ENCODE results near the gene TTC4.

The TTC4 gene

GRCh38 chr1:54777011-54777410 is 61.4 kb downstream of the TTC4 start:
- no peak overlapping the region for H3K4me3 ChIP-seq (ENCODE audit: low read length)
- peaks cover 6% of the 10 kb centered on the region for H3K27me3 ChIP-seq (ENCODE audit: control insufficient read depth, insufficient read depth, low read length)
- no peaks in the 10 kb centered on the region for H3K36me3 ChIP-seq (ENCODE audit: control insufficient read depth, insufficient read depth, low read length)
- H3K4me1 ChIP-seq (ENCODE audit: control insufficient read depth, insufficient read depth, low read length): peaks cover 15% of the 10 kb centered on the region
- H3K9me3 ChIP-seq (ENCODE audit: control insufficient read depth, low read length): no peaks in the 10 kb centered on the region
- no peak overlapping the region for H3K9ac ChIP-seq (ENCODE audit: low read length)

- H3K9ac ChIP-seq (ENCODE audit: low read length): no peak overlapping the region
- no peaks in the 10 kb centered on the region for H3K9me3 ChIP-seq (ENCODE audit: control insufficient read depth, low read length)
- H3K4me3 ChIP-seq (ENCODE audit: low read length): no peak overlapping the region
- H3K4me1 ChIP-seq (ENCODE audit: control insufficient read depth, insufficient read depth, low read length): peaks cover 19% of the 10 kb centered on the region
- H3K36me3 ChIP-seq (ENCODE audit: control insufficient read depth, insufficient read depth, low read length): no peaks in the 10 kb centered on the region
- peaks cover 6% of the 10 kb centered on the region for H3K27me3 ChIP-seq (ENCODE audit: control insufficient read depth, insufficient read depth, low read length)
Observed at GRCh38 chr1:54777431-54777830, 61.8 kb downstream of the TTC4 start.

DNA sequence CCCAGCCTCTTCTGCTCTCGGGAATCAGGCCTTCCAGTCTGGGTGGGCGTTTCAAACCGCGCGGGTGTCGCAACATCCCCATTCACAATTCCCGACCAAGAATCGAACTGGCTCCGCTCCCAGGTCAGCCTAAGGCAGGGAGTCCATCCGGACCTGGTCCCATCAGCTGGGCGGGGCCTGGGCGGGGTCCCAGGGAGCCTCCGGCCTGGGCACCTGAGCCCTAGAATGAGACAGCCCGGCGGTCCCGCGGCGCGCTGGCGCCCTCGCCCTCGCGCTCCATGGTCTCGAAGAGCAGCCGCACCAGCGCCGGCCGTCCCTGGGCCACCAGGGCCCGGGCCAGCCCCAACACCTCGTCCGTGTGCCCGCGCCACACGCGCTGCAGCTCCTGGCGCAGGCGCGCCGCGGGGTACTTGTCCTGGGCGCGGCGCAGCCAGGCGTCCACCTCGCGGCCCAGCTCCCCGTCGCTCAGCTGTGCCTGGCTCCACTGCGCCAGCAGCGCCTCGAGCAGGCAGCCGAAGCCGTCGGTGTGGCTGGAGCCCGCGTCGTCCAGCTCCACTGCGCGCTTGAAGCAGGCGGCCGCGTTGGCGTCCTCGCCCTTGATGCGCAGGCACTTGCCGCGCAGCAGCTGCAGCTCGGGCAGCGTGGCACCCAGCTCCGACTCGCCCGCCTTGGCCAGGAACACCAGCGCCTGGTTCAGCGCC is 65.5 kb downstream of the TTC4 start:
- Histone ChIP-seq H3K4me3 (ENCODE audit: low read length) (no peak overlapping the region), H3K36me3 (ENCODE audit: control insufficient read depth, insufficient read depth, low read length) (no peaks in the 10 kb centered on the region), H3K9ac (ENCODE audit: low read length) (no peak overlapping the region), H3K27me3 (ENCODE audit: control insufficient read depth, insufficient read depth, low read length) (peaks cover 6% of the 10 kb centered on the region), H3K9me3 (ENCODE audit: control insufficient read depth, low read length) (no peaks in the 10 kb centered on the region), H3K4me1 (ENCODE audit: control insufficient read depth, insufficient read depth, low read length) (peaks cover 21% of the 10 kb centered on the region)

- Histone ChIP-seq H3K27me3 (ENCODE audit: control insufficient read depth, insufficient read depth, low read length) (peaks cover 6% of the 10 kb centered on the region), H3K4me3 (ENCODE audit: low read length) (no peak overlapping the region), H3K9ac (ENCODE audit: low read length) (no peak overlapping the region), H3K4me1 (ENCODE audit: control insufficient read depth, insufficient read depth, low read length) (peaks cover 21% of the 10 kb centered on the region), H3K9me3 (ENCODE audit: control insufficient read depth, low read length) (no peaks in the 10 kb centered on the region), H3K36me3 (ENCODE audit: control insufficient read depth, insufficient read depth, low read length) (peaks cover 8% of the 10 kb centered on the region)
Observed at GRCh38 chr1:54782156-54782555, 66.5 kb downstream of the TTC4 start.

DNA sequence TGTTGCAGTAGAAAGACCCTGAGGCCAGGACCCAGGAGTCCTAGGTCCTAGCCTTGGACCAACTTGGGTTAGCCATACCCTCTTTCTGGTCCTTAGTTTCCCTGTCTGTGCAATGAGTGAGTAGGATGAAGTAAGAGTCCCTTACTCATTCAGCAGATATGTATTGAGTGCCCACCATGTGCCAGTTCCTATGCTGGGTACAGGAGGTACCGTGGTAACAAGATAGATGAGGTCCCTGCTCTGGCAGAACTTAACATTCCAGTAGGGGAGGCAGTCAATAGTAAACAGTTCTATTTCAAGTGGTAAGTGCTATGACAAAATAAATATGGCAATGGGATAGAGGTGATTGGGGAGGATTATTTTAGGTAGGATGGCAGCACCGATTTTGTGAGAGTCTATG is 66.9 kb downstream of the TTC4 start:
- Histone ChIP-seq H3K36me3 (ENCODE audit: control insufficient read depth, insufficient read depth, low read length) (peaks cover 11% of the 10 kb centered on the region), H3K9ac (ENCODE audit: low read length) (no peak overlapping the region), H3K4me3 (ENCODE audit: low read length) (no peak overlapping the region), H3K27me3 (ENCODE audit: control insufficient read depth, insufficient read depth, low read length) (peaks cover 6% of the 10 kb centered on the region), H3K4me1 (ENCODE audit: control insufficient read depth, insufficient read depth, low read length) (peaks cover 21% of the 10 kb centered on the region), H3K9me3 (ENCODE audit: control insufficient read depth, low read length) (no peaks in the 10 kb centered on the region)

GRCh38 chr1:54784066-54784465 is 68.4 kb downstream of the TTC4 start:
- peaks cover 19% of the 10 kb centered on the region for H3K36me3 ChIP-seq (ENCODE audit: control insufficient read depth, insufficient read depth, low read length)
- H3K9me3 ChIP-seq (ENCODE audit: control insufficient read depth, low read length): no peaks in the 10 kb centered on the region
- no peak overlapping the region for H3K9ac ChIP-seq (ENCODE audit: low read length)
- H3K27me3 ChIP-seq (ENCODE audit: control insufficient read depth, insufficient read depth, low read length): peaks cover 6% of the 10 kb centered on the region
- peaks cover 21% of the 10 kb centered on the region for H3K4me1 ChIP-seq (ENCODE audit: control insufficient read depth, insufficient read depth, low read length)
- no peak overlapping the region for H3K4me3 ChIP-seq (ENCODE audit: low read length)

DNA sequence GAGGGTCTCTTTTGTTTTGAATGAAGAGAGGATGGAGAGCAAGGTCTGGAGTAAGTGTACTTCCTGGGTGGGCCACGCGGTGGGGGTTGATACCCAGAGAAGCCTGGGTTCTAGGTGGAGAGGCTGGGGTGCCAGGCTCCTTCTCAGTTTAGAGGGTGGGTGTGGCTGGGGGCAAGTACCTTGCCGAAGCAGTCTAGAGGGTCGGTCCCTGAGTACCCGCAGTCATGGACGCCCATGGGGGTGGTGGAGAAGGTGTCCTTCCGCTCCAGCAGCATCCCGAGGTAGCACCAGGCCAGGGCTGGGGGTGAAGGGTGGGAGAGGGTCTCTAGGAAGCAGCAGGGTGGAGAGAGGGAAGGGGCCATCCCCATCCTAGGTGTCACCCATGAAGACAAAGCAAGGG is 71.1 kb downstream of the TTC4 start:
- Histone ChIP-seq H3K36me3 (ENCODE audit: control insufficient read depth, insufficient read depth, low read length) (peaks cover 19% of the 10 kb centered on the region), H3K9ac (ENCODE audit: low read length) (no peak overlapping the region), H3K4me3 (ENCODE audit: low read length) (no peak overlapping the region), H3K9me3 (ENCODE audit: control insufficient read depth, low read length) (no peaks in the 10 kb centered on the region), H3K27me3 (ENCODE audit: control insufficient read depth, insufficient read depth, low read length) (no peaks in the 10 kb centered on the region), H3K4me1 (ENCODE audit: control insufficient read depth, insufficient read depth, low read length) (peaks cover 8% of the 10 kb centered on the region)

DNA sequence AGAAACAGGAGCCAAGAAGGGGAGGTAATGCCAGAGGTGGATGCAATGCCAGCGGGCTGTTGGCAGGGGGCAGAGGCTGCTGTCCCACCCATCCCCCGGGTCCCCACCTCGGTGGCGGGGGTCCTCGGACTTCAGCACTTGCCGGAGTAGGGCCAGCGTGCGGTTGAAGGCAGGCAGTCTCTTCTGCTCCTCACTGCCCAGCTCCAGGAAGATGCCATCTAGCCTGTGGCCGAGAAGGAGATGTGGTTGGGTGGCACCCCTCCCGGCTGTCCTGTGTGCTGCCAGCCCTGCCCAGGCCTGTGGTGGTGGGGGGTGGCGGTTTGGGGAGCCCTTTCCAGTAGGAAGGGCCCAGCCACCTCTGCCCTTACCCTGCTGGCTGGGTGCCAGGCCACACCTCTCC is 71.9 kb downstream of the TTC4 start:
- no peak overlapping the region for H3K4me3 ChIP-seq (ENCODE audit: low read length)
- peaks cover 4% of the 10 kb centered on the region for H3K9me3 ChIP-seq (ENCODE audit: control insufficient read depth, low read length)
- H3K27me3 ChIP-seq (ENCODE audit: control insufficient read depth, insufficient read depth, low read length): no peaks in the 10 kb centered on the region
- H3K36me3 ChIP-seq (ENCODE audit: control insufficient read depth, insufficient read depth, low read length): peaks cover 19% of the 10 kb centered on the region
- H3K9ac ChIP-seq (ENCODE audit: low read length): no peak overlapping the region
- peaks cover under 1% of the 10 kb centered on the region for H3K4me1 ChIP-seq (ENCODE audit: control insufficient read depth, insufficient read depth, low read length)

DNA sequence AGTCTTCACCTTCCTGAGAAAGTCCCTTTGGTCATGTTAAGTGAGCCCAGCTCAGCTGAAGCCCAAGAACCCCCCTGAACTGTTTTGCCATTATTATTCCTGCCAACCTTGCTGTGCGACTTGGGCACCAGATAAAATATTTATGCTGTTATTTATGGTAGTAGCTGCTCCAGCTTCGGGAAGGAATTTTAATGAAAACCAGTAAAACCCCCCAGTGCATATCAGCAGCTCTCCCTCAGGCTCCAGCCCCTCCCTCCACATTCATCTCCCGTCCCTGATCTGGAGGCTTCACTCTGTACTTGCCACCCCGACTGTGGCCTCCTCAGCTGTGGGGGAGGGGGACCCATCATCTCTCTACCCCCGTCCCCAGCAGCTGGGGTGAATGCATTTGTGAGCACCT is 72.8 kb downstream of the TTC4 start:
- Histone ChIP-seq H3K9me3 (ENCODE audit: control insufficient read depth, low read length) (peaks cover 4% of the 10 kb centered on the region), H3K9ac (ENCODE audit: low read length) (no peak overlapping the region), H3K27me3 (ENCODE audit: control insufficient read depth, insufficient read depth, low read length) (no peaks in the 10 kb centered on the region), H3K4me3 (ENCODE audit: low read length) (no peak overlapping the region), H3K4me1 (ENCODE audit: control insufficient read depth, insufficient read depth, low read length) (peaks cover 9% of the 10 kb centered on the region), H3K36me3 (ENCODE audit: control insufficient read depth, insufficient read depth, low read length) (peaks cover 19% of the 10 kb centered on the region)

DNA sequence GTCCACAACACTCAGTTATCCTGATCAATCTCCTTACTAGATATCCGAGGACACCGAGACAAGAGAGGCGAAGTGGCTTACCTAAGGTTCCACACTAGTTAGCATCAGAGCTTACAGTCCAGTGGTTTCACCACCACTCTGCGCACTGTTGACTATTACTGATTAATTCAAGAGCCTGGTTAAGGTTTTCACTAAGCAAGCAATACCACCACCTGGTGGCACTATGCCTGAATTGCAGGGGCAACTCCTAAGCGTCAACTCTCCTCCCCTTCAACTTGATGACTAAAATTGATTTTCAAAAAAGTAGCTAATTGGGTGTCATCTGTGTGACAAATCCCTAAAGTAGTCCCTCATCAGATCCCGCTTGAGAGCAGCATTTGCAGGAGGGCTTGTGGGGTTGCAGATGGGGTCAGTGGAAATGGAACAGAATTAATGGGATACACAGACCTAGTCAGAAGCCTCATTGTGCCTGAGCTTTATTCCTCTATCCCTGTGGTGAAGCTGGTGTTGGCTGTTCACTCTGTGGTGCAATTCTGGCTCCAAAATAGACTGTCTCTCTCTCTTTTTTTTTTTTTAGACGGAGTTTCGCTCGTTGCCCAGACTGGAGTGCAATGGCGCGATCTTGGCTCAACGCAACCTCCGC is 76.3 kb downstream of the TTC4 start:
- peaks cover 4% of the 10 kb centered on the region for H3K9me3 ChIP-seq (ENCODE audit: control insufficient read depth, low read length)

More for the DNA sequence above, 76.3 kb downstream of the TTC4 start:
- peaks cover 13% of the 10 kb centered on the region for H3K36me3 ChIP-seq (ENCODE audit: control insufficient read depth, insufficient read depth, low read length)
- no peak overlapping the region for H3K9ac ChIP-seq (ENCODE audit: low read length)
- no peak overlapping the region for H3K4me3 ChIP-seq (ENCODE audit: low read length)
- peaks cover 39% of the 10 kb centered on the region for H3K4me1 ChIP-seq (ENCODE audit: control insufficient read depth, insufficient read depth, low read length)
- H3K27me3 ChIP-seq (ENCODE audit: control insufficient read depth, insufficient read depth, low read length): no peaks in the 10 kb centered on the region
